Central memory CD8-positive, alpha-beta T cell (primary cell): Measurements from ENCODE around the gene SSC5D.
"Not testable (repeated sequence)": the region's sequence is repeated elsewhere in the genome, so short reads cannot be mapped to it uniquely, and the experiment has no call there.

Source experiments
- ATAC-seq: fragments of 150-1000 bp; cut with Tn5 transposase; replicated peaks from 2 replicates; pipeline ENCODE4 v1.10.0; 2022; ENCODE audit warnings: mild to moderate bottlenecking, moderate FRiP score, moderate number of reproducible peaks; ENCODE audit not compliant: poor library complexity, severe bottlenecking; ENCODE audit errors: extremely low read depth
- DNase-seq, 2 donors: peaks; one replicate each; pipeline ENCODE4 v3.0.0; 2021; ENCODE audit warnings: low spot score in 2 of 2
- H3K27ac Mint-ChIP-seq: one replicate; pipeline ENCODE4 v1.8.0; 2022; ENCODE audit warnings: low read depth, mild to moderate bottlenecking, moderate library complexity, mixed read lengths
- H3K27me3 Mint-ChIP-seq: one replicate; pipeline ENCODE4 v1.8.0; 2022; ENCODE audit warnings: mixed read lengths
- H3K36me3 Mint-ChIP-seq: one replicate; pipeline ENCODE4 v1.8.0; 2022; ENCODE audit warnings: mild to moderate bottlenecking, moderate library complexity, mixed read lengths; ENCODE audit not compliant: insufficient read depth
- H3K4me1 Mint-ChIP-seq: one replicate; pipeline ENCODE4 v1.8.0; 2022; ENCODE audit warnings: mixed read lengths
- H3K4me3 Mint-ChIP-seq: one replicate; pipeline ENCODE4 v1.8.0; 2022; ENCODE audit warnings: mild to moderate bottlenecking, moderate library complexity, mixed read lengths
- H3K9me3 Mint-ChIP-seq: one replicate; pipeline ENCODE4 v1.8.0; 2022; ENCODE audit warnings: mixed read lengths

The SSC5D gene

DNA sequence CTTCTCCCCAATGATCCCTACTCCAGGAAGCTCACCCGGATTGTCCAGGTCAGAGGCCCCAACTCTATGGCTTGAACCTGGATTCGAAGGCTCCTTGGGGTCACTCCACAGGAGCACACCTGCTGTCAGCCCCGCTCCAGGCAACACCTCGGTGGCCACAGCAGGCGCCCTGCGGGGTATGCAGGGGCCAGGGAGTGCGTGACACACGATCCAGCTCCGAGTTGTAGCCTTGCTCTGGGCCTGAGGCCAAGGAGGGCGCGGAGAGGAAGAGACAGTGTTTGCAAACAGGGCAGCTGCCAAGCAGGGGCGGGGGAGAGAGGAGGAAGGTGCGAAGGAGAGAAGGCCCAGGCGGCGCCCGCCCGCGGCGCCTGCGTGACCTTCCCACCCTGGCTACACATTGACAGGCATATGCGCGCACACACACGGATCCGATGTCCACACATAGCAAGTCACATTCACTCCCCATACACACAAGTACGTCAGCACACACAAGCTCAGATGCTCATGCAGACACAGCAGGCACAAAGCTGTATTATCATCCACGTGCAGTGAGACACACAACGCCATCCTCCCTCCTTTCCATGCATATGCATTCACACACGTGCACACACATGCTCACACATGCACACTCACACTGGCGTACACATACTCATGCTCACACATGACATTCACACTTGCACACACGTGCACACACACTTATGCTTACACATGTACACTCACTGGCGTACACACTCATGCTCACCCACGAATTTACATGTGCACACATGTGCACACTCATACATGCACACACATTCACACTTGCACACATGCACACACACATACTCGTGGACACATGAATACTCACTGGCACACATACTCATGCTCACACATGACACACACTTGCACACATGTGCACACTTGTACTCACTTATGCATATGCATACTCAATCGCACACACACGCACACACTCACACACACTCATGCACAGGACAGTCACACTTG lies 38.3 kb downstream of the SSC5D start:
- Mint-ChIP-seq H3K4me3 (no peak overlapping the region), H3K9me3 (no peaks in the 10 kb centered on the region), H3K4me1 (no peaks in the 10 kb centered on the region), H3K27ac (no peak overlapping the region), H3K36me3 (no peaks in the 10 kb centered on the region), H3K27me3 (no peaks in the 10 kb centered on the region)
- DNase-seq, result no peak
- no peak for ATAC-seq

GRCh38 chr19:55527197-55528029 lies 39.2 kb downstream of the SSC5D start:
- no peak for DNase-seq
- no peaks in the 10 kb centered on the region for H3K36me3 Mint-ChIP-seq
- H3K9me3 Mint-ChIP-seq, result no peaks in the 10 kb centered on the region
- no peaks in the 10 kb centered on the region for H3K27me3 Mint-ChIP-seq
- H3K4me3 Mint-ChIP-seq, result no peak overlapping the region
- H3K4me1 Mint-ChIP-seq, result no peaks in the 10 kb centered on the region
- no peak for ATAC-seq
- H3K27ac Mint-ChIP-seq, result no peak overlapping the region

DNA sequence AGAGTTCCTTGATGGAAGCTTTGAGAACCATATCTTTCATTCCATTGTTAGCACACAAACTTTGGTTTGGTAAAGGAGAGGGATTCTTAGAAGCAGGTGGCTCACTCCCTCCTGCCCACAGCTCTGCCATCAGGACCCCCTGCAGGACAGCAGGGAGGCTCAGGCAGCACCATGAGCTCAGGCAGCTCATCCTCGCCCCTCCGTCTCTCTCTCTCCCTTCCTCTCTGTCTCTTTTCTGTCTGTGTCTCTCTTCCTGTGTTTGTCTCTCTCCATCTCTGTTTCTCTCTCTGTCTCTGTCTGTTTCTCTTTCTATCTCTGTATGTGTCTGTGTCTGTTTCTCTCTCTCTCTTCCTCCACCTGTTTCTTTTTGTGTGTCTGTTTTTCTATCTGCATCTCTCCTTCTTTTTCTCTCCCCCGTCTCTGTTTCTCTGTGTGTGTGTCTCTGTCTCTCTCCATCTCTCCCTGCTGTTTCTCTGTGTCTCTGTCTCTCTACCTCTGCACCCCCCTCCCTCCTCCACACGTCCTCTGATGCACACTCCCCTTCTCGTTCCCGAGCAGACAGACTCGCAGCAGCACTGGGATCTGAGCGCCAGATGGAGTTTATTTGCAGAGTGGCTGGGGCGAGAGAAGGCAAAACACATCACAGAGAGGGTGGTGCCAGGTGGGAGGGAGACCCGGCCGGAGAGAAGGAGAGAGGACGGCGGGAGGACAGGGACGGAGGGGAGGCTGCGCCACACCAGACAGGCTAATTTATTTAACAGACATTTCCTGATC lies 40.0 kb downstream of the SSC5D start:
- no peaks in the 10 kb centered on the region for H3K36me3 Mint-ChIP-seq
- H3K4me1 Mint-ChIP-seq, result no peaks in the 10 kb centered on the region
- no peak overlapping the region for H3K4me3 Mint-ChIP-seq
- H3K27ac Mint-ChIP-seq, result no peak overlapping the region
- H3K27me3 Mint-ChIP-seq, result peaks cover 4% of the 10 kb centered on the region
- ATAC-seq (no peak), DNase-seq (no peak)
- H3K9me3 Mint-ChIP-seq, result no peaks in the 10 kb centered on the region

DNA sequence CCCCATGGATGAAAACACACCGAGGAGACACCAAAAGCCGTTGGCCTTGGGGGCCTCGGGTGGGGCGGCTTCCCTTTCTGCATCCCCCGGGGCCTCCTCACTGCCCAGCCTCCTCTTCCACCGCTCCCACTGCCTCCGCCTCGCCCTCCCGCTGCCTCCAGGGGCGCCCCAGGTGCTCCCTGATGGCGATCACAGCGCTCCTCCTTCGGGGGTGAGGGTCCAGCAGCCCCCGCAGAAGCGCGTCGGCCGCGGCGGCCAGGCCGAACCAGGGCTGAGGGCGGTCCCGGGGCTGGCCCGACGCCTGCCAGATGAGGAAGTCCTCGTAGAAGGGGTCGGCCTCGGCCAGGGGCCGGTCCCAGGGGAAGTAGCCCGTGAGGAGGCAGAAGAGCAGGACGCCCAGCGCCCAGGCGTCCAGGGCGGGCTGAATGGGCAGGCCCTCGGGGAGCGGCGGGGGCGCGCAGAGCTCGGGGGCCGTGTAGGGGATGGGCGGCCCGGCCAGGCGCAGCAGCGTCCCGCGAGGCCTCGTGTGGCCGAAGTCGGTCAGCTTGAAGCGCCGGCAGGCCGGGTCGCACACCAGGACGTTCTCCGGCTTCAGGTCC lies 41.5 kb downstream of the SSC5D start:
- Mint-ChIP-seq H3K4me3 (no peak overlapping the region), H3K9me3 (no peaks in the 10 kb centered on the region), H3K27me3 (peaks cover 12% of the 10 kb centered on the region), H3K27ac (no peak overlapping the region), H3K4me1 (no peaks in the 10 kb centered on the region), H3K36me3 (no peaks in the 10 kb centered on the region)
- DNase-seq (no peak), ATAC-seq (no peak)

GRCh38 chr19:55530996-55531395 lies 42.8 kb downstream of the SSC5D start:
- no peak overlapping the region for H3K27ac Mint-ChIP-seq
- no peaks in the 10 kb centered on the region for H3K4me1 Mint-ChIP-seq
- ATAC-seq (no peak), DNase-seq (no peak)
- no peaks in the 10 kb centered on the region for H3K36me3 Mint-ChIP-seq
- peaks cover 12% of the 10 kb centered on the region for H3K27me3 Mint-ChIP-seq
- no peaks in the 10 kb centered on the region for H3K9me3 Mint-ChIP-seq
- no peak overlapping the region for H3K4me3 Mint-ChIP-seq

DNA sequence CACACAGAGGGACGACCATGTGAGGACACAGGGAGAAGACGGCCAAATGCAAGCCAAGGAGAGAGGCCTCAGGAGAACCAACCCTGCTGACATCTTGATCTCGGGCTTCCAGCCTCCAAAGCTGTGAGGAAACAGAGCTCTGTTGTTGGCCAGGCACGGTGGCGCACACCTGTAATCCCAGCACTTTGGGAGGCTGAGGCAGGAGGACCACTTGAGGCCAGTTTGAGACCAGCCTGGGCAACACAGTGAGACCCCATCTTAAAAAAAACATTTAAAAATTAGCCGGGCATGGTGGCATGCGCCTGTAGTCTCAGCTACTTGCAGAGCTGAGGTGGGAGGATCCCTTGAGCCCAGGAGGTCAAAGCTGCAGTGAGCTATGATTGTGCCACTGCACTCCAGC lies 46.0 kb downstream of the SSC5D start:
- H3K4me3 Mint-ChIP-seq, H3K36me3 Mint-ChIP-seq, H3K9me3 Mint-ChIP-seq, H3K4me1 Mint-ChIP-seq, ATAC-seq, H3K27ac Mint-ChIP-seq, DNase-seq: not testable (repeated sequence)
- H3K27me3 Mint-ChIP-seq, result peaks cover 12% of the 10 kb centered on the region

GRCh38 chr19:55535173-55535964 lies 47.1 kb downstream of the SSC5D start:
- DNase-seq (no peak), ATAC-seq (no peak)
- Mint-ChIP-seq H3K9me3 (no peaks in the 10 kb centered on the region), H3K27ac (no peak overlapping the region), H3K4me3 (no peak overlapping the region), H3K27me3 (peaks cover 12% of the 10 kb centered on the region), H3K4me1 (no peaks in the 10 kb centered on the region), H3K36me3 (peaks cover 1% of the 10 kb centered on the region)

DNA sequence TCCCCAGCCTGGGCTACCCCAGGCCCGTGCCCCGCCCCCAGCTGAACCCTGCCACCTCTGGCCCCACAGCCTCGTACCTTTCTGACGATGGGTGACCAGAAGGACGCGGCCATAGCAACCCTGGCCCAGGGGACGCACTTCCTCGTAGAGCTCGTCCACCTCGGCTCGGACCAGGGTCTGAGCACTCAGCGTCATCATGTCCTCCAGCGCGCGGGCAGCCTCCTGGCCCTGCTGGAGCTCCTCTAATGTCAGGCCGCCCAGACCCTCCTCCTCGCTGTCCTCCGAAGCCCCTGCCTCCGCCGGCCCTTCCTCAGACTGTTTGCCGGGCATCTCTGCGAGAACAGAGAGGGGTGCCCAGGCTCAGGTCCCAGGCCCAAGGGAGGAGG lies 47.7 kb downstream of the SSC5D start:
- Mint-ChIP-seq H3K4me3 (no peak overlapping the region), H3K36me3 (peaks cover 1% of the 10 kb centered on the region), H3K9me3 (no peaks in the 10 kb centered on the region), H3K27me3 (peaks cover 12% of the 10 kb centered on the region), H3K4me1 (no peaks in the 10 kb centered on the region), H3K27ac (no peak overlapping the region)
- no peak for DNase-seq
- no peak for ATAC-seq

DNA sequence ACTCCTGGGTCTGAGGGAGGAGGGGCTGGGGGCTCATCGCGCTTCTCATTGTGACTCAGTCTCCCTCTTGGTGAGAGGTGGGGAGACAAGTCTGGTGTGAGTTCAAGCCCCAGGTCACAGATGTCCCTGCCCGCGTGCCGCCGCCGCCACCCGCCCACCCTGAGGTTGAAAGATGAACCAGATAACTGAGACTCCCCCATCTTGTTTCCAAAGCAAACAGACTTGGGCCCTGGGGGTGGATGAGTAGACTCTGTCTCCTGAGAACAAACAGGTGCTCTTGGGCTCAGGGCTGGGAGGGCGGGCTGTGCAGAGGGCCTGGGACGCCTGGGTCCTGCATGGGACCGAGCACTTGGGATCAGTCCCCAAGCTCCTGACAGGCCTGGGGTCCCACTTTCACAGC lies 48.1 kb downstream of the SSC5D start:
- H3K4me1 Mint-ChIP-seq, result no peaks in the 10 kb centered on the region
- H3K27ac Mint-ChIP-seq, result no peak overlapping the region
- H3K27me3 Mint-ChIP-seq, result peaks cover 12% of the 10 kb centered on the region
- DNase-seq (no peak), ATAC-seq (no peak)
- no peak overlapping the region for H3K4me3 Mint-ChIP-seq
- H3K9me3 Mint-ChIP-seq, result no peaks in the 10 kb centered on the region
- H3K36me3 Mint-ChIP-seq, result peaks cover 1% of the 10 kb centered on the region

GRCh38 chr19:55536951-55537740 lies 48.9 kb downstream of the SSC5D start, which contains the start of gene SBK2:
Gene SBK2 (minus strand): TSS chr19:55537133. CDS start chr19:55536294, 839 bp downstream.
- Mint-ChIP-seq H3K36me3 (peaks cover 1% of the 10 kb centered on the region), H3K27ac (no peak within 1 kb of the TSS), H3K4me3 (no peak within 1 kb of the TSS), H3K9me3 (no peaks in the 10 kb centered on the region), H3K27me3 (peaks cover 12% of the 10 kb centered on the region), H3K4me1 (no peaks in the 10 kb centered on the region)
- DNase-seq (no peak), ATAC-seq (no peak)

GRCh38 chr19:55537741-55538111 lies 49.5 kb downstream of the SSC5D start:
- ATAC-seq (no peak), DNase-seq (no peak)

More at GRCh38 chr19:55537741-55538111, 49.5 kb downstream of the SSC5D start:
- peaks cover 1% of the 10 kb centered on the region for H3K36me3 Mint-ChIP-seq
- H3K27me3 Mint-ChIP-seq, result peaks cover 12% of the 10 kb centered on the region
- no peak overlapping the region for H3K27ac Mint-ChIP-seq
- no peaks in the 10 kb centered on the region for H3K4me1 Mint-ChIP-seq
- no peak overlapping the region for H3K4me3 Mint-ChIP-seq
- no peaks in the 10 kb centered on the region for H3K9me3 Mint-ChIP-seq
